Suprapubic skin (tissue), 3 donors: ENCODE data around the gene SLIT1.

ENCODE experiments used
- CTCF ChIP-seq, 2 donors: fragments of 200-600 bp in 1 of 2; fragments of 450-650 bp in 1 of 2; sonication (generic) in 1 of 2; IDR thresholded peaks; one replicate each; pipeline ENCODE4 v1.5.1; 2016 to 2019; ENCODE audit warnings: antibody characterized with exemption in 2 of 2, mild to moderate bottlenecking in 1 of 2, moderate library complexity in 1 of 2
- EP300 ChIP-seq: sonication (generic); formaldehyde crosslinking; IDR thresholded peaks from one replicate; pipeline ENCODE4 v1.6.1; 2017; ENCODE audit warnings: antibody characterized with exemption

DNA sequence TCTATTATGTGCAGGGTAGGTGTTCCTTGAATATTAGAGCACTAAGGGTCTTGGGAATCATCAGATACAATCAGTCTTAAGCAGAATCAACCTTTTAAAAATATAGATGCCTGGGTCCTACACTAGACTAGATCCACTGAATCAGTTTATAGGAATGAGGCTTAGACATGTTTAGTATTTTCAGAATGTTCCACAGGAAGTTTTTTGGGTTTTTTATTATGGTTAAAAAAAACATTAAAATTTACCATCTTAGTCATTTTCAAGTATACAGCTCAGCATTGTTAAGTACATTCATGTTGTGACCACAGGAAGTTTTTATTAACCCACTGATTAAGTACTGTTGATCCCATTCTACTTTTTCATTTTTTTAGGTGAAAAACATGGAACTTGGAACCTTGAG lies 217.9 kb downstream of the SLIT1 start:
- no peak for TF ChIP-seq CTCF (IDR thresholded peaks at IDR 0.05)
- TF ChIP-seq EP300: no peak
